SK-N-SH (cell line): ENCODE data around the gene UGT1A4. TPM values are rescaled to one million over a fixed set of nuclear protein-coding genes. Genes with fewer than 3 reads are reported as not detected.

Experiments used
- CTCF ChIA-PET: fragments of 300-600, 350-600 bp; formaldehyde crosslinking; extraction: SDS; loops from one replicate; lab custom pipeline; 2021; lab: Yijun Ruan, JAX
- POLR2A ChIA-PET: fragments of 350-600 bp; sonication (Branson Sonifier 250); formaldehyde crosslinking; extraction: SDS; loops from one replicate; lab custom pipeline; 2020; ENCODE audit warnings: antibody characterized with exemption, inconsistent platforms; lab: Yijun Ruan, JAX
- DNase-seq: peaks from one replicate; pipeline ENCODE4 v3.0.0; 2012
- H2AFZ ChIP-seq: fragments of 200-600 bp; sonication (generic); 2 replicates; pipeline ENCODE4 v1.8.1; 2016; ENCODE audit warnings: antibody characterized with exemption, mild to moderate bottlenecking, low read depth
- H3F3A ChIP-seq: fragments of 200-600 bp; sonication (generic); replicated peaks from 2 replicates; pipeline ENCODE3; 2016; ENCODE audit warnings: antibody characterized with exemption, mild to moderate bottlenecking; ENCODE audit not compliant: insufficient read depth
- H3K27ac ChIP-seq, 2 experiments: fragments of 200-500 bp in 1 of 2; fragments of 200-600 bp in 1 of 2; sonication (Bioruptor generic) in 1 of 2; sonication (generic), shearing (Covaris generic) in 1 of 2; 2 replicates each; pipeline versions ENCODE4 v1.5.1 to v1.6.1; 2014 to 2016; ENCODE audit warnings: low read depth in 2 of 2, inconsistent platforms in 1 of 2, low read length in 1 of 2, mild to moderate bottlenecking in 1 of 2, mixed read lengths in 1 of 2
- H3K27me3 ChIP-seq: fragments of 200-600 bp; sonication (generic), shearing (Covaris generic); 2 replicates; pipeline ENCODE4 v1.6.1; 2016; ENCODE audit warnings: mixed run types; ENCODE audit not compliant: insufficient read depth
- H3K36me3 ChIP-seq, 2 experiments: fragments of 200-500 bp in 1 of 2; fragments of 200-600 bp in 1 of 2; sonication (Bioruptor generic) in 1 of 2; sonication (generic) in 1 of 2; replicated peaks in 1 of 2; 2 replicates each; pipeline versions ENCODE3 to v1.5.1; 2014 to 2016; ENCODE audit warnings: low read length in 1 of 2, mild to moderate bottlenecking in 1 of 2; ENCODE audit not compliant: insufficient read depth in 2 of 2, control insufficient read depth in 1 of 2
- H3K4me1 ChIP-seq, 2 experiments: fragments of 200-500 bp in 1 of 2; fragments of 200-600 bp in 1 of 2; sonication (Bioruptor generic) in 1 of 2; sonication (generic), shearing (Covaris generic) in 1 of 2; 2 replicates each; pipeline versions ENCODE4 v1.5.1 to v1.6.1; 2014 to 2016; ENCODE audit warnings: low read depth in 1 of 2, low read length in 1 of 2, mixed run types in 1 of 2; ENCODE audit not compliant: insufficient read depth in 2 of 2, control insufficient read depth in 1 of 2
- H3K4me2 ChIP-seq: fragments of 200-600 bp; sonication (generic), shearing (Covaris generic); 2 replicates; pipeline ENCODE4 v1.6.1; 2017; ENCODE audit warnings: mixed run types
- H3K4me3 ChIP-seq, 2 experiments: fragments of 200-500 bp in 1 of 2; fragments of 200-600 bp in 1 of 2; sonication (Bioruptor generic) in 1 of 2; sonication (generic), shearing (Covaris generic) in 1 of 2; 2 replicates each; pipeline versions ENCODE4 v1.5.1 to v1.8.1; 2014 to 2016; ENCODE audit warnings: low read depth in 2 of 2, inconsistent platforms in 1 of 2, low read length in 1 of 2, mild to moderate bottlenecking in 1 of 2, mixed read lengths in 1 of 2, moderate library complexity in 1 of 2
- H3K79me2 ChIP-seq: fragments of 200-600 bp; sonication (generic); 2 replicates; pipeline ENCODE4 v1.8.1; 2017; ENCODE audit warnings: mild to moderate bottlenecking; ENCODE audit not compliant: insufficient read depth
- H3K9ac ChIP-seq: fragments of 200-600 bp; sonication (generic); 2 replicates; pipeline ENCODE4 v1.6.1; 2017; ENCODE audit warnings: mixed run types
- H3K9me2 ChIP-seq: fragments of 200-600 bp; sonication (generic); 2 replicates; pipeline ENCODE4 v1.6.1; 2017; ENCODE audit warnings: mixed run types
- H3K9me3 ChIP-seq: fragments of 200-600 bp; sonication (generic); 2 replicates; pipeline ENCODE4 v1.6.1; 2017; ENCODE audit warnings: mixed run types, mild to moderate bottlenecking, moderate library complexity
- H4K20me1 ChIP-seq: fragments of 200-600 bp; sonication (generic); 2 replicates; pipeline ENCODE4 v1.6.1; 2017; ENCODE audit warnings: mild to moderate bottlenecking, mixed run types; ENCODE audit not compliant: insufficient read depth
- CTCF ChIP-seq: fragments of 200-600 bp; sonication (generic); IDR thresholded peaks from 2 replicates; pipeline ENCODE4 v1.6.1; 2017; ENCODE audit warnings: antibody characterized with exemption, mild to moderate bottlenecking, moderate library complexity
- ELF1 ChIP-seq: IDR thresholded peaks from 2 replicates; pipeline ENCODE4 v1.4.0; 2012
- EP300 ChIP-seq, 2 experiments: IDR thresholded peaks; 2 replicates each; pipeline versions ENCODE4 v1.4.0 to v1.6.1; 2012; ENCODE audit warnings: borderline replicate concordance in 1 of 2, low read depth in 1 of 2, low read length in 1 of 2
- FOSL2 ChIP-seq: IDR thresholded peaks from 2 replicates; pipeline ENCODE4 v1.4.0; 2012; ENCODE audit warnings: low read depth, mild to moderate bottlenecking, moderate library complexity, borderline replicate concordance
- FOXJ3 ChIP-seq: sonication (generic); formaldehyde crosslinking; IDR thresholded peaks from 2 replicates; pipeline ENCODE4 v1.5.1; 2020; ENCODE audit warnings: mild to moderate bottlenecking, missing genetic modification reagents
- FOXM1 ChIP-seq: IDR thresholded peaks from 2 replicates; pipeline ENCODE4 v1.4.0; 2012; ENCODE audit warnings: low read depth, mild to moderate bottlenecking
- GABPA ChIP-seq: IDR thresholded peaks from 2 replicates; pipeline ENCODE4 v1.4.0; 2012; ENCODE audit warnings: low read depth, mild to moderate bottlenecking
- IRF3 ChIP-seq: fragments of 150-350 bp; IDR thresholded peaks from 2 replicates; pipeline ENCODE4 v1.6.1; 2016; ENCODE audit warnings: mild to moderate bottlenecking, low read depth, low read length
- MEF2A ChIP-seq: IDR thresholded peaks from 2 replicates; pipeline ENCODE4 v1.4.0; 2012; ENCODE audit warnings: low read depth, borderline replicate concordance
- NFIC ChIP-seq: IDR thresholded peaks from 2 replicates; pipeline ENCODE4 v1.4.0; 2012; ENCODE audit warnings: borderline replicate concordance
- NRF1 ChIP-seq: IDR thresholded peaks from 2 replicates; pipeline ENCODE4 v1.6.1; 2012; ENCODE audit warnings: low read depth, mild to moderate bottlenecking, low read length
- PBX3 ChIP-seq: IDR thresholded peaks from 2 replicates; pipeline ENCODE4; 2012
- RAD21 ChIP-seq: IDR thresholded peaks from 2 replicates; pipeline ENCODE4 v1.6.1; 2012; ENCODE audit warnings: mild to moderate bottlenecking, low read length
- TCF12 ChIP-seq: IDR thresholded peaks from 2 replicates; pipeline ENCODE4 v1.4.0; 2012
- TEAD4 ChIP-seq: IDR thresholded peaks from 2 replicates; pipeline ENCODE4 v1.4.0; 2012; ENCODE audit warnings: mild to moderate bottlenecking, borderline replicate concordance; ENCODE audit not compliant: insufficient read depth
- USF1 ChIP-seq: IDR thresholded peaks from 2 replicates; pipeline ENCODE4 v1.4.0; 2012; ENCODE audit warnings: low read depth, borderline replicate concordance
- WGBS: methylation state at CpG from one replicate; pipeline ENCODE4 v1.1.6; 2017; ENCODE audit warnings: low lambda C conversion rate; 5-methylcytosine and 5-hydroxymethylcytosine counted together
- polyA plus RNA-seq, 3 experiments: library from polyadenylated mRNA; depleted of rRNA; stranded (reverse); fragments of >200 nt; gene quantifications; 2 replicates each; pipeline ENCODE4 v1.2.3, GENCODE V29; 2012

Gene UGT1A4
- polyA plus RNA-seq, 1 of the 3 experiments (the other 2 are of a cell fraction) = not detected

GRCh38 chr2:233764761-233765160, 46.2 kb downstream of the UGT1A4 start:
- H3K4me3 ChIP-seq = no peak overlapping the region
- TF ChIP-seq FOSL2 = no peak
- no peak for TF ChIP-seq TEAD4
- TF ChIP-seq GABPA = no peak
- no peak overlapping the region for H2AFZ ChIP-seq
- WGBS = 22% methylated on average over 2 of the region's 3 CpGs
- no peak overlapping the region for H3K9ac ChIP-seq
- H3K9me3 ChIP-seq = no peaks in the 10 kb centered on the region
- H3K27me3 ChIP-seq = no peaks in the 10 kb centered on the region
- H4K20me1 ChIP-seq = no peaks in the 10 kb centered on the region
- H3K79me2 ChIP-seq = no peaks in the 10 kb centered on the region
- ChIA-PET CTCF (no interaction called here), POLR2A (no interaction called here)
- DNase-seq = no peak
- no peaks in the 10 kb centered on the region for H3K4me1 ChIP-seq
- H3K9me2 ChIP-seq = no peaks in the 10 kb centered on the region
- no peak overlapping the region for H3K27ac ChIP-seq
- no peaks in the 10 kb centered on the region for H3K36me3 ChIP-seq
- H3F3A ChIP-seq = no peaks in the 10 kb centered on the region
- H3K4me2 ChIP-seq = no peak overlapping the region

- no peaks in the 10 kb centered on the region for H3K27me3 ChIP-seq
- no peak for TF ChIP-seq TCF12
- no peak for TF ChIP-seq CTCF
- TF ChIP-seq NFIC = no peak
- TF ChIP-seq FOXM1 = no peak
- no peaks in the 10 kb centered on the region for H3K79me2 ChIP-seq
- H4K20me1 ChIP-seq = no peaks in the 10 kb centered on the region
- H3F3A ChIP-seq = no peaks in the 10 kb centered on the region
- H3K36me3 ChIP-seq = no peaks in the 10 kb centered on the region
- 43% methylated on average over 4 of the region's 4 CpGs for WGBS
- no peaks in the 10 kb centered on the region for H3K9me2 ChIP-seq
- no peak overlapping the region for H2AFZ ChIP-seq
- no peak for DNase-seq
- no peaks in the 10 kb centered on the region for H3K4me1 ChIP-seq
- no peaks in the 10 kb centered on the region for H3K9me3 ChIP-seq
- no peak overlapping the region for H3K27ac ChIP-seq
- H3K4me3 ChIP-seq = no peak overlapping the region; a peak in 1 of 4 replicates
- no peak overlapping the region for H3K4me2 ChIP-seq
- CTCF ChIA-PET = no interaction called here
- no peak overlapping the region for H3K9ac ChIP-seq
- POLR2A ChIA-PET = no interaction called here
These were observed 47.9 kb downstream of the UGT1A4 start for GRCh38 chr2:233766416-233766815.

- H3K27me3 ChIP-seq = no peaks in the 10 kb centered on the region; the same call in 1 of the 2 replicates
- no peak for DNase-seq
- 70% methylated on average over 4 of the region's 4 CpGs for WGBS
- H3K9me2 ChIP-seq = no peaks in the 10 kb centered on the region
- ChIA-PET POLR2A (no interaction called here), CTCF (no interaction called here)
- H3K36me3 ChIP-seq = no peaks in the 10 kb centered on the region
- no peak overlapping the region for H2AFZ ChIP-seq
- no peaks in the 10 kb centered on the region for H3K4me1 ChIP-seq
- no peak for TF ChIP-seq MEF2A
- no peak for TF ChIP-seq EP300 (IDR thresholded peaks at IDR 0.05; ENCODE audit: borderline replicate concordance in 1 of 2, low read depth in 1 of 2, low read length in 1 of 2)
- no peak for TF ChIP-seq CTCF
- TF ChIP-seq IRF3 = no peak
- TF ChIP-seq NRF1 = no peak
- TF ChIP-seq FOXM1 = no peak
- no peak for TF ChIP-seq FOXJ3 (CRISPR knock-in tag)
- no peak for TF ChIP-seq PBX3
- TF ChIP-seq TEAD4 = no peak
- TF ChIP-seq ELF1 = no peak
- no peak for TF ChIP-seq RAD21
- TF ChIP-seq FOSL2 = no peak
- TF ChIP-seq USF1 = no peak
- H3K4me3 ChIP-seq = no peak overlapping the region
- H3K79me2 ChIP-seq = no peaks in the 10 kb centered on the region
- H4K20me1 ChIP-seq = no peaks in the 10 kb centered on the region
- no peaks in the 10 kb centered on the region for H3F3A ChIP-seq
- no peak overlapping the region for H3K9ac ChIP-seq
- H3K4me2 ChIP-seq = no peak overlapping the region
- H3K9me3 ChIP-seq = no peaks in the 10 kb centered on the region
- H3K27ac ChIP-seq = no peak overlapping the region
These were observed 49.5 kb downstream of the UGT1A4 start for GRCh38 chr2:233768076-233768475.
